SK-N-MC (cell line): Measurements from ENCODE around the gene ANKLE1.
A peak's percentile ranks its signal among the peaks of the same experiment; 100 is the strongest.

ENCODE experiments used
- DNase-seq: peaks from one replicate; pipeline ENCODE4 v3.0.0-alpha.2; 2011; ENCODE audit warnings: low read depth, low spot score
- H3K27ac ChIP-seq: fragments of 200-600 bp; sonication (generic); 2 replicates; pipeline ENCODE4 v1.5.1; 2016; ENCODE audit warnings: mixed run types
- H3K36me3 ChIP-seq: fragments of 200-600 bp; sonication (generic); 2 replicates; pipeline ENCODE4 v1.6.1; 2017; ENCODE audit warnings: antibody characterized with exemption, low read length, mixed read lengths; ENCODE audit not compliant: insufficient read depth
- H3K4me3 ChIP-seq: fragments of 200-600 bp; sonication (generic); 2 replicates; pipeline ENCODE4 v1.5.1; 2016
- H3K9ac ChIP-seq: fragments of 200-600 bp; sonication (generic); 2 replicates; pipeline ENCODE4 v1.8.0; 2017; ENCODE audit warnings: mixed run types, mixed read lengths; ENCODE audit not compliant: insufficient read length
- H3K9me3 ChIP-seq: fragments of 200-600 bp; sonication (generic); 2 replicates; pipeline ENCODE4 v1.6.1; 2017; ENCODE audit warnings: low read depth, mild to moderate bottlenecking, antibody characterized with exemption, low read length, moderate library complexity, mixed read lengths
- EZH2 ChIP-seq: fragments of 200-600 bp; sonication (generic); IDR thresholded peaks from one replicate; pipeline ENCODE4 v1.6.1; 2017; ENCODE audit warnings: antibody characterized with exemption
- FOXP2 ChIP-seq: optimal IDR thresholded peaks from 2 replicates; pipeline ENCODE3; 2011; ENCODE audit warnings: mild to moderate bottlenecking, moderate library complexity; ENCODE audit not compliant: insufficient read depth; ENCODE audit errors: extremely low read length, control extremely low read depth
- POLR2AphosphoS5 ChIP-seq: IDR thresholded peaks from 2 replicates; pipeline ENCODE4 v1.6.1; 2012; ENCODE audit warnings: mild to moderate bottlenecking, low read depth, low read length, borderline replicate concordance

The ANKLE1 gene

DNA sequence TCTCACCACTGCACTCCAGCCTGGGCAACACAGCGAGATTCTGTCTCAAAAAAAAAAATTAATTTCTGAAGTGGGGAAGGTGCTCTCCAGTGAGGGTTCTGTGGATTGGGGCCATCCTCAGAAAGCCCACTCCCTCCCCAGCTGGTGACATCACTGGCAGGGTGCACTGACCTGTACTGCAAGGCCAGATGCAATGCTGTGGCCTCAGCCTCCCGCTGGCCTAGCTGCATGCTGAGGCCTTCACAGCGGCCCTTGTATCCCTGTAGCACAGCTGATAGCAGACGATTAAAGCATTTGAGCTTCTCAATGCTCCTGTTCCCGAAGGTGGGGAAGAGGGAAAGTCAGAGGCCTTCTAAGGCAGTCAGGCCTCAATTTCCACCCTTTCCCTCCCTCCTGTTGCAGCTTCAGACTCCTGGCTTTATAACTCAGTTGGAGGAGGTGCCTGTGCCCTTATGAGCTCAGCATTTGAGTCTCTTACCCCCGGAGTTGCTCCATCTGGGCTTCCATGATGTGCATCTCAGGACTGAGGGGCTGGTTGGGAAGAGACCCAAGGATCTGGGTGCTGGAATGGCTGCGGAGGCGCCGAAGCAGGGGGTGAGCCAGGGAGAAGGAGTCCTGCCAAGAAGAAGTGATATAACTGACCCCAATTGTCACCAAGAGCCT, 22.5 kb upstream of the ANKLE1 start:
- Histone ChIP-seq H3K4me3 (no peak overlapping the region), H3K9ac (no peak overlapping the region), H3K9me3 (no peaks in the 10 kb centered on the region), H3K36me3 (no peaks in the 10 kb centered on the region), H3K27ac (no peak overlapping the region)
- TF ChIP-seq POLR2AphosphoS5 (no peak), EZH2 (no peak), FOXP2 (no peak)
- no peak for DNase-seq

DNA sequence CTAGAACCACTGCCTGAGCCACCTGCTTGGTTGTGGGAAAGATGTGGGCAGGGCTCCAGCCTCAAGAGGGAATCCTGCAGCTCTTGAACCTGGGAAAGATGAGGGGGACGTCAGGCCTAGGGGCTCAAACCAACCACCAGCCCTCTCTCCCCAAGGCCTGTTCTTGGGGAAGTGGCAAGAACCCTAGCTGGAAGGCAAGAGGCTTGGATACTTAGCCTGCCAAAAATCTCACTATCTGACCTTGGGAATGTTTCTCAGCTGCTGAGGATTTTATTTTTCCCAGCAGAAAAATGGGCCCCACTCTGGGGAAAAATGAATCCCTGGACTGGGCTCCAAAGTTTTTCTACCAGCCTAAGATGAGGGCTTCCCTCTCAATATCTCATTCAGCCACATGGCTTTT, 21.8 kb upstream of the ANKLE1 start:
- Histone ChIP-seq H3K9me3 (no peaks in the 10 kb centered on the region), H3K4me3 (no peak overlapping the region), H3K27ac (no peak overlapping the region), H3K36me3 (no peaks in the 10 kb centered on the region), H3K9ac (no peak overlapping the region)
- no peak for DNase-seq
- TF ChIP-seq POLR2AphosphoS5, result no peak
- TF ChIP-seq EZH2, result no peak
- no peak for TF ChIP-seq FOXP2

GRCh38 chr19:17260842-17261325, 20.8 kb upstream of the ANKLE1 start:
- TF ChIP-seq POLR2AphosphoS5 (no peak), FOXP2 (no peak), EZH2 (no peak)
- Histone ChIP-seq H3K27ac (no peak overlapping the region), H3K9ac (no peak overlapping the region)

DNA sequence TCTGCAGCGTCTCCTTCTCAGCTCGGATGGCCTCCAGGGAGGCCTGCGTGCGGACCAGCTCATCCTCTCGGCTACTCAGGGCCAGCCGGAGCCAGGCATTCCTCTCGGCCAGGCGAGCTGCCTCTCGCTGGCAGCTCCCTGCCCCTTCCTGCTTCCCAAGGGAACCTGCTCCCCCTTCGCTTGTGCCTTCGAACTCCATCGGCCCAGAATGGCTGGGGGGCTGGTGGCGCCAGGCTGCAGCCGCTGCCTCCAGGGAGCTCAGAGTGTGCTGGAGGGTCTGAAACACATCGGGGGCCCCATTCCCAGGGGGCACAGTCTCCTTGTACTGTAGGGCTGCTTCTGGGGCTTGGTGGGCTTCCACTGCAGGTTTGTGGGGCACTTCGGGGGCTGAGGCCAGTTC, 19.1 kb upstream of the ANKLE1 start:
- Histone ChIP-seq H3K9me3 (no peaks in the 10 kb centered on the region), H3K27ac (no peak overlapping the region), H3K9ac (no peak overlapping the region), H3K36me3 (no peaks in the 10 kb centered on the region), H3K4me3 (no peak overlapping the region)
- DNase-seq, result no peak
- no peak for TF ChIP-seq FOXP2
- TF ChIP-seq POLR2AphosphoS5, result no peak
- no peak for TF ChIP-seq EZH2

More at GRCh38 chr19:17260842-17261325, 20.8 kb upstream of the ANKLE1 start:
- DNase-seq, result peak; percentile 37
- H3K36me3 ChIP-seq, result no peaks in the 10 kb centered on the region
- no peaks in the 10 kb centered on the region for H3K9me3 ChIP-seq
- H3K4me3 ChIP-seq, result no peak overlapping the region

- Histone ChIP-seq H3K4me3 (no peak overlapping the region), H3K27ac (no peak overlapping the region), H3K9ac (no peak overlapping the region), H3K9me3 (no peaks in the 10 kb centered on the region), H3K36me3 (peaks cover 2% of the 10 kb centered on the region; the same call in 1 of the 2 replicates)
- DNase-seq, result no peak
- no peak for TF ChIP-seq POLR2AphosphoS5
- TF ChIP-seq FOXP2, result no peak
- no peak for TF ChIP-seq EZH2
Observed at GRCh38 chr19:17263712-17264640, 17.7 kb upstream of the ANKLE1 start.

DNA sequence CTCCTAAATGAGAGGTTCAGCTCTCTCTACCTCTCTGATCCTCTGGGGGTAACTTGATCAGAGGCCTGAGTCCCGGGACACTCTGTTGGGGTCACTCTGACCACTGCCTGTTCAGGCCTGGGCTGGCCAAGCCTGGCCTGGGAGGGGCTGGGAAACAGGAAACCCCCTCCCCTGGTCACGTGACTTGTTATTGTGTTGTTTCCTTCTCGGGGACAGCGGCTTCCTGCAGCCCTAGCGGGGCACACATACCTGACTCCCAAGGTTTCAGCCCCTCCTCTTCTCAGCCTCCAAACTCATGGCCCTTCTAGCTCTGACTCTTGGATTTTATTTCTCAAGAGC, 17.1 kb upstream of the ANKLE1 start, which contains the start of gene USHBP1:
Gene USHBP1 (minus strand): TSS at position 105 of the 339 bp plus-strand sequence. CDS start 446 bp downstream, outside the sequence.
- H3K27ac ChIP-seq, result no peak within 1 kb of the TSS
- no peak within 1 kb of the TSS for H3K4me3 ChIP-seq
- DNase-seq, result no peak
- H3K9ac ChIP-seq, result no peak within 1 kb of the TSS
- peaks cover 4% of the 10 kb centered on the region; the same call in 1 of the 2 replicates for H3K36me3 ChIP-seq
- H3K9me3 ChIP-seq, result no peaks in the 10 kb centered on the region
- TF ChIP-seq EZH2 (no peak), POLR2AphosphoS5 (no peak), FOXP2 (no peak)

- H3K9me3 ChIP-seq, result no peaks in the 10 kb centered on the region
- H3K36me3 ChIP-seq, result peaks cover 4% of the 10 kb centered on the region; the same call in 1 of the 2 replicates
- no peak overlapping the region for H3K9ac ChIP-seq
- no peak overlapping the region for H3K4me3 ChIP-seq
- TF ChIP-seq FOXP2 (no peak), POLR2AphosphoS5 (no peak), EZH2 (no peak)
- DNase-seq, result no peak
- no peak overlapping the region for H3K27ac ChIP-seq
Observed at GRCh38 chr19:17266026-17266425, 15.7 kb upstream of the ANKLE1 start.

DNA sequence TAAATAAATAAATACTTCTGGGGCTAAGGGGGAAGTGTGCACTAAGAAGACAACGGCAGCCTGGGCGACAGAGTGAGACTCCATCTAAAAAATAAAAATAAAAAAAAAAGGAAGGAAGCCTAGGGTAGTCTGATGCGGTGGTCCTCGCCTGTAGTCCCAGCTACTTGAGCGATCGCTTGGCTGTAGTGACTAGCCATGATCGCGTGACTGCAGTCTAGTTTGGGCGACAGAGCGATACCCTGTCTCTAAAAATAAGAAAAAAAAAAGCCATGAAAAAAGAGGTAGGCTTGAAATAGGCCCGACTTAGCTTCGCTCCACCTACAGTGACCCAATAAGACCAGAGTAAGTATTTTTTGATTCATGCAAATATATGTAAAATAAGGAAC, 15.1 kb upstream of the ANKLE1 start:
- DNase-seq, result no peak
- peak overlapping the region; percentile 71; the same call in 1 of the 2 replicates for H3K27ac ChIP-seq
- no peaks in the 10 kb centered on the region for H3K9me3 ChIP-seq
- H3K4me3 ChIP-seq, result no peak overlapping the region
- no peak overlapping the region for H3K9ac ChIP-seq
- TF ChIP-seq EZH2, result no peak
- no peak for TF ChIP-seq FOXP2
- no peak for TF ChIP-seq POLR2AphosphoS5
- peaks cover 10% of the 10 kb centered on the region; the same call in 1 of the 2 replicates for H3K36me3 ChIP-seq
